Neural progenitor cell (in vitro differentiated cells): ENCODE results near the gene SPDYE1. TPM values are rescaled to one million over a fixed set of nuclear protein-coding genes. Genes with fewer than 3 reads are reported as not detected.
"Not testable (repeated sequence)": the region's sequence is repeated elsewhere in the genome, so short reads cannot be mapped to it uniquely, and the experiment has no call there.

Source experiments
- DNase-seq: peaks from one replicate; pipeline ENCODE4 v3.0.0-alpha.2; 2016; ENCODE audit warnings: low spot score
- H2AFZ ChIP-seq: fragments of 200-600 bp; sonication (generic); replicated peaks from 2 replicates; pipeline ENCODE4 v1.6.1; 2016; ENCODE audit warnings: antibody characterized with exemption
- H3F3A ChIP-seq: fragments of 200-600 bp; sonication (generic); 2 replicates; pipeline ENCODE4 v1.6.1; 2016; ENCODE audit warnings: antibody characterized with exemption, low read depth
- H3K27ac ChIP-seq: fragments of 200-600 bp; sonication (generic); 2 replicates; pipeline ENCODE4 v1.5.1; 2016; ENCODE audit warnings: mild to moderate bottlenecking
- H3K27me3 ChIP-seq: fragments of 200-600 bp; sonication (generic); 2 replicates; pipeline ENCODE4 v1.6.1; 2016; ENCODE audit warnings: mild to moderate bottlenecking, moderate library complexity
- H3K36me3 ChIP-seq: fragments of 200-600 bp; sonication (generic); 2 replicates; pipeline ENCODE4 v1.5.1; 2016
- H3K4me1 ChIP-seq: fragments of 200-600 bp; sonication (generic); 2 replicates; pipeline ENCODE4 v1.6.1; 2016; ENCODE audit warnings: mixed run types
- H3K4me2 ChIP-seq: fragments of 200-600 bp; sonication (generic); 2 replicates; pipeline ENCODE4 v1.6.1; 2016
- H3K4me3 ChIP-seq: fragments of 200-600 bp; sonication (generic); 2 replicates; pipeline ENCODE4 v1.5.1; 2016
- H3K79me2 ChIP-seq: fragments of 200-600 bp; sonication (generic); 2 replicates; pipeline ENCODE4 v1.6.1; 2016; ENCODE audit warnings: low read depth
- H3K9ac ChIP-seq: fragments of 200-600 bp; sonication (generic); 2 replicates; pipeline ENCODE4 v1.6.1; 2016
- H3K9me3 ChIP-seq: fragments of 200-600 bp; sonication (generic); 2 replicates; pipeline ENCODE4 v1.5.1; 2016; ENCODE audit warnings: low read depth
- H4K20me1 ChIP-seq: fragments of 200-600 bp; sonication (generic); 2 replicates; pipeline ENCODE4 v1.6.1; 2016; ENCODE audit warnings: low read depth
- H3K27ac Mint-ChIP-seq: 3 replicates; pipeline ENCODE4 v1.8.0; 2021; ENCODE audit warnings: mixed read lengths
- H3K27me3 Mint-ChIP-seq: 2 replicates; pipeline ENCODE4 v1.8.0; 2022; ENCODE audit warnings: low read depth, mild to moderate bottlenecking, inconsistent platforms, moderate library complexity, mixed read lengths; ENCODE audit not compliant: insufficient read depth
- H3K36me3 Mint-ChIP-seq: 3 replicates; pipeline ENCODE4 v1.8.0; 2021; ENCODE audit warnings: mixed read lengths
- H3K4me1 Mint-ChIP-seq: 3 replicates; pipeline ENCODE4 v1.8.0; 2021; ENCODE audit warnings: mixed read lengths
- H3K4me3 Mint-ChIP-seq: 3 replicates; pipeline ENCODE4 v1.8.0; 2021; ENCODE audit warnings: mild to moderate bottlenecking, moderate library complexity, mixed read lengths
- H3K9me3 Mint-ChIP-seq: 3 replicates; pipeline ENCODE4 v1.8.0; 2020; ENCODE audit warnings: mixed read lengths
- CTCF ChIP-seq: fragments of 200-600 bp; sonication (generic); IDR thresholded peaks from 2 replicates; pipeline ENCODE4 v1.5.1; 2017; ENCODE audit warnings: antibody characterized with exemption, mild to moderate bottlenecking
- EZH2 ChIP-seq: fragments of 200-600 bp; sonication (generic); IDR thresholded peaks from 2 replicates; pipeline ENCODE4 v1.6.1; 2017; ENCODE audit warnings: antibody characterized with exemption, mild to moderate bottlenecking, moderate library complexity
- total RNA-seq: library from RNA; depleted of rRNA; stranded (reverse); fragments of >200 nt; gene quantifications from 2 replicates; pipeline ENCODE4 v1.2.3, GENCODE V29; 2015; ENCODE audit warnings: low replicate concordance

The SPDYE1 gene
- total RNA-seq, 1 donor from 2014 or later, result not detected

- H3K9me3 ChIP-seq, H3K36me3 Mint-ChIP-seq, H3K27ac Mint-ChIP-seq: not testable (repeated sequence)
These were observed 17.4 kb downstream of the SPDYE1 start for GRCh38 chr7:44015090-44015489.

GRCh38 chr7:44018857-44019807 is 21.4 kb downstream of the SPDYE1 start:
- not testable (repeated sequence) for H3K4me1 Mint-ChIP-seq, H3K36me3 ChIP-seq, H3K27me3 Mint-ChIP-seq, H3K4me1 ChIP-seq, H3K27ac ChIP-seq, H3K9me3 Mint-ChIP-seq, H3K27me3 ChIP-seq, H3F3A ChIP-seq, H4K20me1 ChIP-seq, H3K36me3 Mint-ChIP-seq, H3K9me3 ChIP-seq
- H3K27ac Mint-ChIP-seq, result peak overlapping the region; percentile 87
- Histone ChIP-seq H3K9ac (peak overlapping the region; percentile 94), H3K4me2 (peak overlapping the region; percentile 78), H3K4me3 (peak overlapping the region; percentile 95), H3K79me2 (peaks cover 13% of the 10 kb centered on the region), H2AFZ (peak overlapping the region; percentile 54)
- TF ChIP-seq CTCF (peak; percentile 76), EZH2 (peak; percentile 39)
- peak; percentile 96 for DNase-seq
- H3K4me3 Mint-ChIP-seq, result peak overlapping the region; percentile 91

More at GRCh38 chr7:44015090-44015489, 17.4 kb downstream of the SPDYE1 start:
- H3K79me2 ChIP-seq, result peaks cover 13% of the 10 kb centered on the region
- not testable (repeated sequence) for H3K4me1 Mint-ChIP-seq, H3K9me3 Mint-ChIP-seq, H4K20me1 ChIP-seq, H3K36me3 ChIP-seq, H3K9ac ChIP-seq, H3K27ac ChIP-seq, H3K27me3 Mint-ChIP-seq, H3K4me3 Mint-ChIP-seq, H3K4me3 ChIP-seq, DNase-seq, H3K4me2 ChIP-seq, H2AFZ ChIP-seq, H3K4me1 ChIP-seq, H3F3A ChIP-seq, H3K27me3 ChIP-seq

GRCh38 chr7:44019825-44020224 is 22.1 kb downstream of the SPDYE1 start:
- H3K36me3 Mint-ChIP-seq, H3K27ac Mint-ChIP-seq, DNase-seq: not testable (repeated sequence)

GRCh38 chr7:44022069-44022468 is 24.4 kb downstream of the SPDYE1 start:
- not testable (repeated sequence) for H3K27ac Mint-ChIP-seq, H3K27me3 Mint-ChIP-seq, H3K4me1 Mint-ChIP-seq, H3K9me3 ChIP-seq, H3K27ac ChIP-seq, H3K36me3 Mint-ChIP-seq, H3K36me3 ChIP-seq, H3F3A ChIP-seq, H3K4me1 ChIP-seq, H3K4me3 Mint-ChIP-seq, H3K9ac ChIP-seq, H3K27me3 ChIP-seq, H4K20me1 ChIP-seq, DNase-seq, H3K9me3 Mint-ChIP-seq, H3K4me2 ChIP-seq, H3K4me3 ChIP-seq, H2AFZ ChIP-seq
- H3K79me2 ChIP-seq, result peaks cover 13% of the 10 kb centered on the region

More at GRCh38 chr7:44019825-44020224, 22.1 kb downstream of the SPDYE1 start:
- H3K4me2 ChIP-seq, H3K4me1 Mint-ChIP-seq, H3K27ac ChIP-seq, H4K20me1 ChIP-seq, H3K27me3 ChIP-seq, H3K9ac ChIP-seq, H3K9me3 Mint-ChIP-seq, H3K4me3 Mint-ChIP-seq, H3K27me3 Mint-ChIP-seq, H2AFZ ChIP-seq, H3K9me3 ChIP-seq, H3K36me3 ChIP-seq, H3F3A ChIP-seq, H3K4me1 ChIP-seq, H3K4me3 ChIP-seq: not testable (repeated sequence)
- peaks cover 13% of the 10 kb centered on the region for H3K79me2 ChIP-seq

GRCh38 chr7:44022796-44023467 is 25.2 kb downstream of the SPDYE1 start:
- not testable (repeated sequence) for H3K27ac Mint-ChIP-seq, H3K36me3 Mint-ChIP-seq, H3K79me2 ChIP-seq, H3K9me3 ChIP-seq, H3K4me3 Mint-ChIP-seq, H3K27me3 ChIP-seq, H3K9ac ChIP-seq, H3K27me3 Mint-ChIP-seq, H3K27ac ChIP-seq, H4K20me1 ChIP-seq, H3K4me1 Mint-ChIP-seq, H3F3A ChIP-seq, H3K4me2 ChIP-seq, H3K4me1 ChIP-seq, H3K36me3 ChIP-seq, H3K4me3 ChIP-seq, DNase-seq, H3K9me3 Mint-ChIP-seq, H2AFZ ChIP-seq

GRCh38 chr7:44029433-44029832 is 31.7 kb downstream of the SPDYE1 start:
- H2AFZ ChIP-seq, H3K27me3 ChIP-seq, H3K36me3 ChIP-seq, H4K20me1 ChIP-seq, H3K4me1 Mint-ChIP-seq, H3K9me3 ChIP-seq, H3K4me1 ChIP-seq, H3K9ac ChIP-seq, H3K27me3 Mint-ChIP-seq, H3K36me3 Mint-ChIP-seq, H3K27ac ChIP-seq, H3K4me3 ChIP-seq, H3K4me3 Mint-ChIP-seq, DNase-seq, H3K4me2 ChIP-seq, H3K27ac Mint-ChIP-seq, H3F3A ChIP-seq, H3K9me3 Mint-ChIP-seq, H3K79me2 ChIP-seq: not testable (repeated sequence)

GRCh38 chr7:44030029-44030428 is 32.3 kb downstream of the SPDYE1 start:
- H3K27ac ChIP-seq, H3K27me3 Mint-ChIP-seq, H3K4me3 Mint-ChIP-seq, H3K4me1 Mint-ChIP-seq, H3K27me3 ChIP-seq, H3K4me2 ChIP-seq, H3K9me3 Mint-ChIP-seq, H3F3A ChIP-seq, H3K9ac ChIP-seq, H3K79me2 ChIP-seq, H2AFZ ChIP-seq, H3K36me3 ChIP-seq, H3K4me1 ChIP-seq, H3K27ac Mint-ChIP-seq, H3K36me3 Mint-ChIP-seq, H4K20me1 ChIP-seq, DNase-seq, H3K4me3 ChIP-seq, H3K9me3 ChIP-seq: not testable (repeated sequence)
